ENCODE results near the gene MRPL39.

Gene MRPL39

DNA sequence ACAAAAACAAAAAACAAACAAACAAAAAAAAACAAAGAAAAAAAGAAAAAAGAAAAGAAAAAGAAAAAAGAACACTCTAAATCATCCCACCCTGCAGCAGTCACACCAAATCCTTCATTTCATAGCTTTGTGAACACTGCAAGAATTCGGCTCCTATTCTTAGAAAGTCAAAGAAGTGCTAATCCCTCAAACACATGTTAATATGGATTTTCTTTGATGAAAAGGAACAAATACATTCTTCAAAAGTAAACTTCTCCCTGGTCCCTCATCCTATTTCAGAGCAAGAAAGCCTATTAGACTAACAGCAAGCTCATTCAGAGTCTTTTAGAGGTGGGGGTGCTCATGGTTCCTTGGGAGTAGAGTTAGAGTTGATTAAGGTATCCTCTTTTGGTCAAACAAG, 7.2 kb upstream of the MRPL39 start:
- no peak overlapping the region for H3K4me3 ChIP-seq (replicated peaks; ENCODE audit: low read depth, low read length)
- TF ChIP-seq, protein P1, sequence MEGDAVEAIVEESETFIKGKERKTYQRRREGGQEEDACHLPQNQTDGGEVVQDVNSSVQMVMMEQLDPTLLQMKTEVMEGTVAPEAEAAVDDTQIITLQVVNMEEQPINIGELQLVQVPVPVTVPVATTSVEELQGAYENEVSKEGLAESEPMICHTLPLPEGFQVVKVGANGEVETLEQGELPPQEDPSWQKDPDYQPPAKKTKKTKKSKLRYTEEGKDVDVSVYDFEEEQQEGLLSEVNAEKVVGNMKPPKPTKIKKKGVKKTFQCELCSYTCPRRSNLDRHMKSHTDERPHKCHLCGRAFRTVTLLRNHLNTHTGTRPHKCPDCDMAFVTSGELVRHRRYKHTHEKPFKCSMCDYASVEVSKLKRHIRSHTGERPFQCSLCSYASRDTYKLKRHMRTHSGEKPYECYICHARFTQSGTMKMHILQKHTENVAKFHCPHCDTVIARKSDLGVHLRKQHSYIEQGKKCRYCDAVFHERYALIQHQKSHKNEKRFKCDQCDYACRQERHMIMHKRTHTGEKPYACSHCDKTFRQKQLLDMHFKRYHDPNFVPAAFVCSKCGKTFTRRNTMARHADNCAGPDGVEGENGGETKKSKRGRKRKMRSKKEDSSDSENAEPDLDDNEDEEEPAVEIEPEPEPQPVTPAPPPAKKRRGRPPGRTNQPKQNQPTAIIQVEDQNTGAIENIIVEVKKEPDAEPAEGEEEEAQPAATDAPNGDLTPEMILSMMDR (IDR thresholded peaks at IDR 0.05; ENCODE audit: low read length, missing control alignments): no peak
- DNase-seq (ENCODE audit: low read depth): no peak

DNA sequence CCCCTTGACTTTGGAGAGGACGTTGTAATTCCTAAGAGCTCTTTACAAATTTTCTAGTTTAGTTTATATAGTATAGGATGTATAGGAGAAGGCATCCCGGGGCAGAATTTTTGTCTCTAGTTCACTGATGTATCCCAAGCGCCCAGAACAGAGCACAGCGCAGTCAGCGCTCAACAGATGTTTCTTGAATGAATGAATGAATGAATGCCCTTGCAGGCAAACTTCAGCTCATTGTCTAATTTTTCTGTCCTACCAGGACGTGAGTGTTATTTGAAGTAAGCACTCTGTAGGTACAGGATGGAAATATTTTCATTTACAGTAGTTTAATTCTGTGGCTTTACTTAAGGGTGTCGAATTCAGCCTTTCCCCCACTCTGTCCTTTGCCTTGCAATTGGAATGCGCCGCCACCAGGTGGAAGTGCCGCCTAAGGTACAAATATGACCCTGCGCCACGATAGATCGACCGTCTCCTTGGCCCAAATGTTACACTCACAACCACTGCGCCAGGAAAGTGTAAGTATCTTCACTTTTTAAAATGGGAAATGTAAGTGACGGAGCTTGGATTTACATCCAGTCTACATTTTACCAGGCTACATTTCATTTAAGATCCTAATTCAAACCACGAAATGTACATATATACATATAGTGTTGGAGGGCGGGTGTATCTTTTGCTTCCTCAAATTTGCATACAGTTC, 910 bp upstream of the MRPL39 start:
- TF ChIP-seq, protein P1 (IDR thresholded peaks at IDR 0.05; ENCODE audit: low read length, missing control alignments): peak; percentile 88
- peak overlapping the region; percentile 87 for H3K4me3 ChIP-seq (replicated peaks; ENCODE audit: low read depth, low read length)
- peak; percentile 90 for DNase-seq (ENCODE audit: low read depth)

DNA sequence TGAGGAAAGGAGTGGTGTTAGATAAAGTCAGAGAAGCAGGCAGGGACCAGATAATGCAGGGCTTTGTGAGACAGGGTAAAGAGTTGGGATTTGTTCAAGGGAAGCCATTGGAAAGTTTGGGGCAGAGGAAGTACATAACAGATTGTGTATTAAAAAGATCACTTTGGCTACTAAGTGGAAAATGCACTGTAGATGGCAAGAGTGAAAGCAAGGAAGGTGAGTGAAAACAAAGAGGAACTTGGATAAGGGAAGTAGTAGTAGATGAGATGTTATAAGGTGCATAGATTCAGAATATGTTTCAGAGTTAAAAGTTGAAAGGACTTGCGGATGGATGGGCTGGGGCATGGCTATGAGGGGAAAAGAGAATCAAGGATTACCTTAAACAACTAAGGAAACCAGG, 17.4 kb downstream of the MRPL39 start:
- H3K4me3 ChIP-seq (replicated peaks; ENCODE audit: low read depth, low read length): no peak overlapping the region
- DNase-seq (ENCODE audit: low read depth): no peak
- TF ChIP-seq, protein P1 (IDR thresholded peaks at IDR 0.05; ENCODE audit: low read length, missing control alignments): no peak

DNA sequence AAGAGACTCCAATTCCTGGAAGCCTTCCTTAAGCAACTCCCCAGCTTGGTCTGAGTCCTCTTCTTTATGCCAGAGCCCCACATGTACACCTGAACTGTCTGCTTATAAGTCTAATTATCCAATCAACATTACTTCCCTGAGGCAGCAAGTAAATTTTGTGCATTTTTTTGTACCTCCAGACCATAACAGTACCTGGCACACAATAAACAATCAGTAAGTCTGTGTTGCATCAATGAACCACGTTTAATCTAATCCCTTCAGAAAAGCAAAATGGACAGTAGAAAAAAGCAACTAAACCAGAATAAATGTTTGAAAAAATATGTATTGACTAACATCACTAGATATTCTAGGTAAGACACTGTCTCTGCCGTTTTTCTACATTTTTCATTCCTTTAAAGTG, 20.5 kb downstream of the MRPL39 start:
- H3K4me3 ChIP-seq (replicated peaks; ENCODE audit: low read depth, low read length): no peak overlapping the region
- DNase-seq (ENCODE audit: low read depth): no peak
- TF ChIP-seq, protein P1 (IDR thresholded peaks at IDR 0.05; ENCODE audit: low read length, missing control alignments): no peak

DNA sequence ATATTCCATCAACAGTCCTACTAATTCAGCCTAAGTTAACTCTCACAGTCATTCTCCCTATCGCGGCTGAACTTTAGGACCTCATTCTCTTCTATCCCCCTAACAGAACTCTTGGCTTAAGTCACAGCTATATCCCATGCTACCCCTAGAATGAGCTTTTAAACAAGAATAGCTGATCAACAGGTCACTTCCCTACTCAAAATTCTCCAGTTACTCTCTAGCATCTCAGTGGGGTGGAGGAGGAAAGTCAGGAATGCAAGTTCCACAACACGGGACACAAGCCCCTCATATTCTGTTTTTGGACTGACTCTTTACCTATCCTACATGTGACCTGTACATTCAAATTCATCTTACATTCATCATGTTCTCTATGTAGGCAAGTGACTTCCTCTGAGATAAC, 21.0 kb downstream of the MRPL39 start:
- H3K4me3 ChIP-seq (replicated peaks; ENCODE audit: low read depth, low read length): no peak overlapping the region
- DNase-seq (ENCODE audit: low read depth): no peak
- TF ChIP-seq, protein P1 (IDR thresholded peaks at IDR 0.05; ENCODE audit: low read length, missing control alignments): no peak

DNA sequence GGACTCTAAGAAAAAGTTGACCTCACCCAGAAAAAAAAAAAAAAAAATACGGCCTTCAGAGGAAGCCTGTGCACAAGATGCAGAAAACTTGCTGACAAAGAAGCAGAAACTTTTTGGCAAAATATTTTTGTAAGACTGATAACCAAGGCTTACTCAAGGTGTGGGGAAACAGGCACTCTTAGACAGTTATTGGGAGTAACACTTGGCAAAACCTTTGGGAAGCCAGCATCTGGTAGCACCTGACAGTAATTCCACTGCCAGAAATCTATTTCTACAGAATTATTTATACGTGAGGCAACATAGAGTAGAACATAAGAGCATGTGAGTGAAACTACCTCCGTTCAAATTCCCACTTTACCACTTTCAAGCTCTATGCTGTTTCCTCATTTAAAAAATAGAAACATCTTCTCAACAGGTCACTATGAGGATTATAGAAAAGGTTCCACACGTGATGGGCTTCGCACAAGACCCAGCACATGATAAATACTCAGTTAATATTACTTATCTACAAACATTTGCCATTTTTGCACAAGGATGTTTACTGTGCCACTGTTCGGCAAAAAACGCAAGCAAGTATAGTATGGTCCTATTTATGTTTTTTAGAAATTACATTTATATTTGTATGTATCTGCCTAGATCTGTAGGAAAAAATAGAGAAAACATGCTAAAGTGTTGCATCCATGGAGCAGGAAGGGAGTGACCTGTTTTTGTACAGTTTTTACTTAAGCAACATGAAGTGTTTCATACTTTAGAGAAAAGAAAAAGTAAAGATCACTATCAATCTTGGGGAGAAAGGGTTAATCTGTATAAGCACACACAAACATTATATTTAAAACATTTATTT, 22.2 kb downstream of the MRPL39 start:
- H3K4me3 ChIP-seq (replicated peaks; ENCODE audit: low read depth, low read length): no peak overlapping the region
- TF ChIP-seq, protein P1 (IDR thresholded peaks at IDR 0.05; ENCODE audit: low read length, missing control alignments): no peak
- DNase-seq (ENCODE audit: low read depth): no peak
